Keratinocyte (primary cell): ENCODE data around the gene HORMAD2.

Experiments
- EZH2 ChIP-seq: IDR thresholded peaks from one replicate; pipeline ENCODE4 v1.6.1; 2012; ENCODE audit warnings: inconsistent platforms, mild to moderate bottlenecking, low read length, moderate library complexity
- TF ChIP-seq, protein P1 (sequence below), 3 experiments: IDR thresholded peaks in 1 of 3; conservative IDR thresholded peaks in 1 of 3; optimal IDR thresholded peaks in 1 of 3; 2 replicates in 2 of 3; 3 replicates in 1 of 3; pipeline versions ENCODE3 to v1.5.1; 2011; ENCODE audit warnings: low read length in 3 of 3, mild to moderate bottlenecking in 3 of 3, moderate library complexity in 2 of 3, control low read depth in 1 of 3, inconsistent platforms in 1 of 3; ENCODE audit not compliant: insufficient read depth in 2 of 3; ENCODE audit errors: extremely low read depth in 1 of 3

DNA sequence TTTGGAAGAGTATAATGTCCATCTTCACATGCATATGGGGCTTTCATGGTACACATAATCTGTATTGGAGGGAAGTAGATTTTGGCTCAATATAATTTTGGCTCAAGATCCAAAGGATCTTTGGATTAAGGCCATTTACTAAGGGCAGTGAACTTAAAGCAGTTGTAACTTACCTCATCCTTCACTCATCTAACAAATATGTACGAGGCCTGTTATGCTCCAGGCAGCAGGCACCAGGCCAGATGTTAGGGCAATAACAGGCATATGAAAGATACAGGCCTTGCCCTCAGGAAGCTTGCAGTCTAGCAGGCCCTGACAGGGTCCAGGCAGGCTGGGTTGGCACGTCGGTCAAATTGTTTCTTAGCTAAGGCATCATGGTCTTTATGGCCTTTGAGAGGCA is 121.7 kb downstream of the HORMAD2 start:
- TF ChIP-seq, protein P1, sequence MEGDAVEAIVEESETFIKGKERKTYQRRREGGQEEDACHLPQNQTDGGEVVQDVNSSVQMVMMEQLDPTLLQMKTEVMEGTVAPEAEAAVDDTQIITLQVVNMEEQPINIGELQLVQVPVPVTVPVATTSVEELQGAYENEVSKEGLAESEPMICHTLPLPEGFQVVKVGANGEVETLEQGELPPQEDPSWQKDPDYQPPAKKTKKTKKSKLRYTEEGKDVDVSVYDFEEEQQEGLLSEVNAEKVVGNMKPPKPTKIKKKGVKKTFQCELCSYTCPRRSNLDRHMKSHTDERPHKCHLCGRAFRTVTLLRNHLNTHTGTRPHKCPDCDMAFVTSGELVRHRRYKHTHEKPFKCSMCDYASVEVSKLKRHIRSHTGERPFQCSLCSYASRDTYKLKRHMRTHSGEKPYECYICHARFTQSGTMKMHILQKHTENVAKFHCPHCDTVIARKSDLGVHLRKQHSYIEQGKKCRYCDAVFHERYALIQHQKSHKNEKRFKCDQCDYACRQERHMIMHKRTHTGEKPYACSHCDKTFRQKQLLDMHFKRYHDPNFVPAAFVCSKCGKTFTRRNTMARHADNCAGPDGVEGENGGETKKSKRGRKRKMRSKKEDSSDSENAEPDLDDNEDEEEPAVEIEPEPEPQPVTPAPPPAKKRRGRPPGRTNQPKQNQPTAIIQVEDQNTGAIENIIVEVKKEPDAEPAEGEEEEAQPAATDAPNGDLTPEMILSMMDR (optimal IDR thresholded peaks at IDR 0.05 in 1 of 3, IDR thresholded peaks at IDR 0.05 in 1 of 3, conservative IDR thresholded peaks at IDR 0.05 in 1 of 3; ENCODE audit: extremely low read depth in 1 of 3, insufficient read depth in 2 of 3, low read length in 3 of 3): no peak
- no peak for TF ChIP-seq EZH2
